ENCODE results near the gene EXOC3L4.

- no peak for TF ChIP-seq CTCF (IDR thresholded peaks at IDR 0.05)
- TF ChIP-seq POLR2A (IDR thresholded peaks at IDR 0.05): no peak
Measured at GRCh38 chr14:103064436-103064835, 30.1 kb upstream of the EXOC3L4 start.

Data from ovary (tissue), 3 donors.